Cardiac muscle cell (in vitro differentiated cells and primary cell): Measurements from ENCODE around the gene KCNS3. TPM values are rescaled to one million over a fixed set of nuclear protein-coding genes. Genes with fewer than 3 reads are reported as not detected.

Source experiments
- DNase-seq, 2 donors: peaks; one replicate each; pipeline versions ENCODE4 v3.0.0 to v3.0.0-alpha.2; 2010 to 2017; ENCODE audit warnings: low read depth in 1 of 2, low spot score in 1 of 2
- H3K27ac ChIP-seq: fragments of 200-600 bp; sonication (generic); 2 replicates; pipeline ENCODE4 v1.5.1; 2016
- H3K27me3 ChIP-seq: fragments of 200-600 bp; sonication (generic); 2 replicates; pipeline ENCODE4 v1.6.0; 2016; ENCODE audit warnings: control low read depth
- H3K36me3 ChIP-seq: fragments of 200-600 bp; sonication (generic); 2 replicates; pipeline ENCODE4 v1.5.1; 2016; ENCODE audit warnings: control low read depth
- H3K4me1 ChIP-seq: fragments of 200-600 bp; sonication (generic); 2 replicates; pipeline ENCODE4 v1.8.1; 2017; ENCODE audit warnings: low read depth, mild to moderate bottlenecking, mixed run types
- H3K4me3 ChIP-seq: fragments of 200-600 bp; sonication (generic); 2 replicates; pipeline ENCODE4 v1.5.1; 2016; ENCODE audit warnings: mild to moderate bottlenecking
- H3K9me3 ChIP-seq: fragments of 200-600 bp; sonication (generic); 2 replicates; pipeline ENCODE4 v1.5.1; 2017; ENCODE audit warnings: low read depth, mild to moderate bottlenecking, control low read depth
- CTCF ChIP-seq: IDR thresholded peaks from 2 replicates; pipeline ENCODE4 v1.5.1; 2012; ENCODE audit warnings: low read depth, mild to moderate bottlenecking, low read length
- polyA plus RNA-seq: library from polyadenylated mRNA; unstranded; fragments of >200 nt; fragmentation: Nextera tagmentation; extraction: Ambion mirVana; gene quantifications from 2 replicates; pipeline ENCODE4 v1.2.1, GENCODE V29; 2016
- total RNA-seq: library from RNA; depleted of rRNA; stranded (reverse); fragments of >200 nt; gene quantifications from 2 replicates; pipeline ENCODE4 v1.2.3, GENCODE V29; 2016

The KCNS3 gene
- total and polyA plus RNA-seq, 2 experiments from 2014 or later, result 3.7 to 10.5 TPM

- H3K36me3 ChIP-seq, result no peaks in the 10 kb centered on the region
- no peaks in the 10 kb centered on the region for H3K27me3 ChIP-seq
- no peaks in the 10 kb centered on the region for H3K9me3 ChIP-seq
- peak; percentile 88 for TF ChIP-seq CTCF
- H3K4me3 ChIP-seq, result no peak overlapping the region
- no peaks in the 10 kb centered on the region for H3K4me1 ChIP-seq
- no peak overlapping the region for H3K27ac ChIP-seq
- peak; percentile 76 to 77 for DNase-seq
Observed at GRCh38 chr2:17851731-17852585, 26.5 kb upstream of the KCNS3 start.

GRCh38 chr2:17853799-17854198, 24.7 kb upstream of the KCNS3 start:
- Histone ChIP-seq H3K36me3 (no peaks in the 10 kb centered on the region), H3K9me3 (no peaks in the 10 kb centered on the region), H3K27me3 (no peaks in the 10 kb centered on the region), H3K4me3 (no peak overlapping the region), H3K27ac (no peak overlapping the region), H3K4me1 (no peaks in the 10 kb centered on the region)
- TF ChIP-seq CTCF, result no peak
- DNase-seq, result peak in 1 of 2 donors; percentile 37

- Histone ChIP-seq H3K4me3 (no peak overlapping the region), H3K4me1 (no peaks in the 10 kb centered on the region), H3K27ac (no peak overlapping the region), H3K27me3 (no peaks in the 10 kb centered on the region), H3K9me3 (no peaks in the 10 kb centered on the region), H3K36me3 (no peaks in the 10 kb centered on the region)
- no peak for TF ChIP-seq CTCF
- peak in 1 of 2 donors; percentile 28 for DNase-seq
Observed at GRCh38 chr2:17857021-17857420, 21.4 kb upstream of the KCNS3 start.

- Histone ChIP-seq H3K27me3 (no peaks in the 10 kb centered on the region), H3K4me1 (no peaks in the 10 kb centered on the region), H3K36me3 (no peaks in the 10 kb centered on the region), H3K9me3 (no peaks in the 10 kb centered on the region), H3K27ac (no peak overlapping the region), H3K4me3 (no peak overlapping the region)
- DNase-seq, result no peak
- TF ChIP-seq CTCF, result no peak
Observed at GRCh38 chr2:17858064-17858463, 20.4 kb upstream of the KCNS3 start.

- no peak overlapping the region for H3K4me3 ChIP-seq
- DNase-seq, result no peak
- TF ChIP-seq CTCF, result no peak
- H3K36me3 ChIP-seq, result no peaks in the 10 kb centered on the region
- no peaks in the 10 kb centered on the region for H3K9me3 ChIP-seq
- H3K27ac ChIP-seq, result no peak overlapping the region
- H3K4me1 ChIP-seq, result no peaks in the 10 kb centered on the region
- H3K27me3 ChIP-seq, result no peaks in the 10 kb centered on the region
Observed at GRCh38 chr2:17863539-17863938, 14.9 kb upstream of the KCNS3 start.
